ENCODE results near the gene CHRNA5.

The CHRNA5 gene

DNA sequence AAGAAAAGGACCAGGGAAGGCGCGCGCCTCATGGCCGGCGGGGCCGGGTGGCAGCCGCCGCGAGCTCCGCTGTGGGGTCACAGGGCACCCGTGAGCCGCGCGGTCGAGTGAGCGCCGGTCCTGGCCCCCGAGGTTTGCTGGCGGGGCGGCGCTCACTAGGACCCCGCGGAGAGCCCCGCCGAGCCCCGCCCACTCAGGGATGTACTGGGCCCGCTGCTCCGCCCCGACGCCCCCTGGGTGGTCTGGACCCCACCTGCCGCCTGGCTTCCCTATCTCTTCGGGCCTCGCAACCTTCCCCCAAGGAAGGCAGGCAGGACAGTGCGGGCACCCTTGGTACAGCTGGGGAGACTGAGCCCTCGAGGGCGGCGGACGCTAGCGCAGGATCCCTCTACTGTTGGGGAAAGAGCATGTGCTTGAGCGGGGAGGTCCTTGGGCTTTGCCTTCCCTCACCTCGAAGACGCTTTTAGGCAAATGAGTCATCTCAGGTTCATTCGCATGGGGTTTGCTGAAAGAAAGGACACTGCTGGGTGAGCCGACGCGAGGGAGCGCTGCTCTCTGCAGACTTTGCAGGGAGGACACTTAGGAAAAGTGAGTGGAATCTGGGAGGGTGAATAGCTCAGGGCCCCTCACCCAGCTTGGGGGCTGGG is 75.9 kb downstream of the CHRNA5 start, which contains the start of gene CHRNB4:
Gene CHRNB4 (minus strand): TSS at position 109 of the 647 bp plus-strand sequence. CDS start 77 bp downstream, at position 32.
- peaks cover 22% of the 10 kb centered on the region for H3K27me3 ChIP-seq (ENCODE audit: insufficient read depth, poor library complexity, severe bottlenecking)
- TF ChIP-seq, protein P1, sequence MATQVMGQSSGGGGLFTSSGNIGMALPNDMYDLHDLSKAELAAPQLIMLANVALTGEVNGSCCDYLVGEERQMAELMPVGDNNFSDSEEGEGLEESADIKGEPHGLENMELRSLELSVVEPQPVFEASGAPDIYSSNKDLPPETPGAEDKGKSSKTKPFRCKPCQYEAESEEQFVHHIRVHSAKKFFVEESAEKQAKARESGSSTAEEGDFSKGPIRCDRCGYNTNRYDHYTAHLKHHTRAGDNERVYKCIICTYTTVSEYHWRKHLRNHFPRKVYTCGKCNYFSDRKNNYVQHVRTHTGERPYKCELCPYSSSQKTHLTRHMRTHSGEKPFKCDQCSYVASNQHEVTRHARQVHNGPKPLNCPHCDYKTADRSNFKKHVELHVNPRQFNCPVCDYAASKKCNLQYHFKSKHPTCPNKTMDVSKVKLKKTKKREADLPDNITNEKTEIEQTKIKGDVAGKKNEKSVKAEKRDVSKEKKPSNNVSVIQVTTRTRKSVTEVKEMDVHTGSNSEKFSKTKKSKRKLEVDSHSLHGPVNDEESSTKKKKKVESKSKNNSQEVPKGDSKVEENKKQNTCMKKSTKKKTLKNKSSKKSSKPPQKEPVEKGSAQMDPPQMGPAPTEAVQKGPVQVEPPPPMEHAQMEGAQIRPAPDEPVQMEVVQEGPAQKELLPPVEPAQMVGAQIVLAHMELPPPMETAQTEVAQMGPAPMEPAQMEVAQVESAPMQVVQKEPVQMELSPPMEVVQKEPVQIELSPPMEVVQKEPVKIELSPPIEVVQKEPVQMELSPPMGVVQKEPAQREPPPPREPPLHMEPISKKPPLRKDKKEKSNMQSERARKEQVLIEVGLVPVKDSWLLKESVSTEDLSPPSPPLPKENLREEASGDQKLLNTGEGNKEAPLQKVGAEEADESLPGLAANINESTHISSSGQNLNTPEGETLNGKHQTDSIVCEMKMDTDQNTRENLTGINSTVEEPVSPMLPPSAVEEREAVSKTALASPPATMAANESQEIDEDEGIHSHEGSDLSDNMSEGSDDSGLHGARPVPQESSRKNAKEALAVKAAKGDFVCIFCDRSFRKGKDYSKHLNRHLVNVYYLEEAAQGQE (IDR thresholded peaks at IDR 0.05; ENCODE audit: insufficient replicate concordance, low read depth): no peak
- TF ChIP-seq POLR2AphosphoS5 (IDR thresholded peaks at IDR 0.05; ENCODE audit: low read depth) (no peak), GABPA (IDR thresholded peaks at IDR 0.05; ENCODE audit: low read depth) (no peak), SPI1 (IDR thresholded peaks at IDR 0.05; ENCODE audit: borderline replicate concordance, low read depth) (no peak)
- TF ChIP-seq, protein P2, sequence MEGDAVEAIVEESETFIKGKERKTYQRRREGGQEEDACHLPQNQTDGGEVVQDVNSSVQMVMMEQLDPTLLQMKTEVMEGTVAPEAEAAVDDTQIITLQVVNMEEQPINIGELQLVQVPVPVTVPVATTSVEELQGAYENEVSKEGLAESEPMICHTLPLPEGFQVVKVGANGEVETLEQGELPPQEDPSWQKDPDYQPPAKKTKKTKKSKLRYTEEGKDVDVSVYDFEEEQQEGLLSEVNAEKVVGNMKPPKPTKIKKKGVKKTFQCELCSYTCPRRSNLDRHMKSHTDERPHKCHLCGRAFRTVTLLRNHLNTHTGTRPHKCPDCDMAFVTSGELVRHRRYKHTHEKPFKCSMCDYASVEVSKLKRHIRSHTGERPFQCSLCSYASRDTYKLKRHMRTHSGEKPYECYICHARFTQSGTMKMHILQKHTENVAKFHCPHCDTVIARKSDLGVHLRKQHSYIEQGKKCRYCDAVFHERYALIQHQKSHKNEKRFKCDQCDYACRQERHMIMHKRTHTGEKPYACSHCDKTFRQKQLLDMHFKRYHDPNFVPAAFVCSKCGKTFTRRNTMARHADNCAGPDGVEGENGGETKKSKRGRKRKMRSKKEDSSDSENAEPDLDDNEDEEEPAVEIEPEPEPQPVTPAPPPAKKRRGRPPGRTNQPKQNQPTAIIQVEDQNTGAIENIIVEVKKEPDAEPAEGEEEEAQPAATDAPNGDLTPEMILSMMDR (IDR thresholded peaks at IDR 0.05; ENCODE audit: insufficient read depth, low read length): no peak
- no peak within 1 kb of the TSS for H3K27ac ChIP-seq (replicated peaks)
- no peak for DNase-seq (ENCODE audit: low read depth in 1 of 2, low spot score in 1 of 2)
- H3K4me3 ChIP-seq (replicated peaks; ENCODE audit: insufficient read depth, low read length): peak within 1 kb of the TSS; percentile 16

DNA sequence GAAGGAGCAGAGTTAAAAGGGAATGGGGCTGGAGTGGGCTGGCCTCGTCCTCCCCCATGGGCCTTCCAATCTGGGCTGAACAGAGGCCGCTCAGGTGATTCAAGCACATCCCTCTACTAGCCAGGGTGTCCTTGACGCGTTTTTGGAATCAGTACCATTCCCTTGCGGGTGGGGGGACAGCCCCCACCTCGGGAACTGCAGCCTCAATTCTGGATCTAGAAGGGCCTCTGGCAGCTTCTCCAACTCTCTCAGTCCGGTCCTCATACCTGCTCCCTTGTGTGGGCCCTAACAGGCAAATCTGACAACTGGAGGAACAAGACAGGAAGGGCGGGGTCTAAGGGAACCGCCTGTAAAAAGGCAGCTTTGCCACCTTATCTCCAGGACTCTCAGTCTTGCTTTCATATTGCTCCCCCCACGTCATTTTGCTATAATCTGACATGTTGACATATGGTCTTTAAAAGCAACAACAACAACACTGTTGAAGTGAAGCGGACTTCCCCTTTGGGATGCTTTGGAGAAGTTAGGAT is 76.5 kb downstream of the CHRNA5 start:
- Histone ChIP-seq H3K27ac (replicated peaks) (no peak overlapping the region), H3K4me3 (replicated peaks; ENCODE audit: insufficient read depth, low read length) (no peak overlapping the region), H3K27me3 (ENCODE audit: insufficient read depth, poor library complexity, severe bottlenecking) (peaks cover 22% of the 10 kb centered on the region)
- no peak for DNase-seq (ENCODE audit: low read depth in 1 of 2, low spot score in 1 of 2)
- TF ChIP-seq, protein P1 (IDR thresholded peaks at IDR 0.05; ENCODE audit: insufficient replicate concordance, low read depth): no peak
- TF ChIP-seq POLR2AphosphoS5 (IDR thresholded peaks at IDR 0.05; ENCODE audit: low read depth): no peak
- no peak for TF ChIP-seq GABPA (IDR thresholded peaks at IDR 0.05; ENCODE audit: low read depth)
- TF ChIP-seq SPI1 (IDR thresholded peaks at IDR 0.05; ENCODE audit: borderline replicate concordance, low read depth): no peak
- TF ChIP-seq, protein P2 (IDR thresholded peaks at IDR 0.05; ENCODE audit: insufficient read depth, low read length): no peak

DNA sequence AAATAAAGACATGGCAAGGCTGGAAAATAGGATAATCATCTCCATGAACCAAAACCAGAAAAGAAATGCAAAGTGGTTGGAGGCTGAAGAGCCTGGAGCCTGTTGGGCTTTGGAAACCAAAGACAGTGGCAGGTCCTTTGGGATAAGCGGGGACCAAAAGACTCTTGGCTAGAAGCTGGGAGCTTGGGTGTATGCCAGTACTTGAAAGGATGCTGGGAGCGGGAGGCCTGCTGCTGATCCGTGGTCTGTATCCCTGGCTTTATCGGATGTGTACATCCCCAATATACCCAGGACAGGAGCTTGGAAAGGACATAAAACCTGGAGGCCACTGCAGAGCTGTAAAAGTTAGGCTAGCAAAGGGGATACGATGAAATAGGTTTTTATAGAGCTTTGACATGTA is 77.0 kb downstream of the CHRNA5 start:
- TF ChIP-seq, protein P2 (IDR thresholded peaks at IDR 0.05; ENCODE audit: insufficient read depth, low read length): no peak
- TF ChIP-seq POLR2AphosphoS5 (IDR thresholded peaks at IDR 0.05; ENCODE audit: low read depth): no peak
- no peak for TF ChIP-seq SPI1 (IDR thresholded peaks at IDR 0.05; ENCODE audit: borderline replicate concordance, low read depth)
- TF ChIP-seq GABPA (IDR thresholded peaks at IDR 0.05; ENCODE audit: low read depth): no peak
- TF ChIP-seq, protein P1 (IDR thresholded peaks at IDR 0.05; ENCODE audit: insufficient replicate concordance, low read depth): no peak
- H3K27me3 ChIP-seq (ENCODE audit: insufficient read depth, poor library complexity, severe bottlenecking): peaks cover 22% of the 10 kb centered on the region
- no peak overlapping the region for H3K27ac ChIP-seq (replicated peaks)
- H3K4me3 ChIP-seq (replicated peaks; ENCODE audit: insufficient read depth, low read length): no peak overlapping the region
- DNase-seq (ENCODE audit: low read depth in 1 of 2, low spot score in 1 of 2): no peak

Measured in HL-60 (cell line).